ENCODE results near the gene TPX2.

DNA sequence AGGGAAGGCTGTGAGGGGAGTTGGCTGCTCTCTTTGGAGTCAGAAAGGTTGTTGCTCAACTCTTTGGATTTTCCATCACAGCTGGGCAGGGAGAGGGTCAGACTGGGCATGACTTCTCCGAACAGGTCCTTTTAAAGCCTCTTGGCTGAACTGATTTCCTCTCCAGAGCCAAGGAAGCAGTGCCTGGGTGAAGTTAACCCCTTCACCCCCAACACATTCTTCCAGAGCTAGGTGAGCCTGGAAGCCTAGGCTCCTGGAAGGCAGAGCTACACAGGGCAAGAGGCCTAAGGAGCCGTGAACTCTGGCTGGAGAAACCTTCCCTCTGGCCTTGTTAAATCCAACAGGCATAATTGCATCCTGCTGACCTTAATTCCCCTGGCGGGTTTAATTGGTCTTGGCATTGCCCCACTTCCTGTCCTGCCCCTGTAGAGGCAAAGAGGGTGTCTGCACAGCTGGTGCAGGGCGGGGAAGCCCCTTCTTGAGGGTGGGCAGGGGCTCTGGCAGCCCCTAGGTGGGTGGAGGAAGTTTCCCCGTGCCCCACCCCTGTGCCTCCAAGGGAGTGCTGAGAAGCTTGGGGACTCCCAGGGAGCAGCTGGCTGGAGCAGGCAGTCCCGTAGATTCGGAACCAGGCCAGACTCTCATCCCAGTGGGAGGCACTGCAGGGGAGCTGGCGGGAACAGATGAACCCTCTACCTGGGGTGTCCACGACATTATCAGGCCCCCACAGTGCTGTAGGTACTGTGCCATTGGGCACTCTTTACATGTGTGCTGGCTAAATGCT is 76.5 kb downstream of the TPX2 start:
- TF ChIP-seq, protein P1, sequence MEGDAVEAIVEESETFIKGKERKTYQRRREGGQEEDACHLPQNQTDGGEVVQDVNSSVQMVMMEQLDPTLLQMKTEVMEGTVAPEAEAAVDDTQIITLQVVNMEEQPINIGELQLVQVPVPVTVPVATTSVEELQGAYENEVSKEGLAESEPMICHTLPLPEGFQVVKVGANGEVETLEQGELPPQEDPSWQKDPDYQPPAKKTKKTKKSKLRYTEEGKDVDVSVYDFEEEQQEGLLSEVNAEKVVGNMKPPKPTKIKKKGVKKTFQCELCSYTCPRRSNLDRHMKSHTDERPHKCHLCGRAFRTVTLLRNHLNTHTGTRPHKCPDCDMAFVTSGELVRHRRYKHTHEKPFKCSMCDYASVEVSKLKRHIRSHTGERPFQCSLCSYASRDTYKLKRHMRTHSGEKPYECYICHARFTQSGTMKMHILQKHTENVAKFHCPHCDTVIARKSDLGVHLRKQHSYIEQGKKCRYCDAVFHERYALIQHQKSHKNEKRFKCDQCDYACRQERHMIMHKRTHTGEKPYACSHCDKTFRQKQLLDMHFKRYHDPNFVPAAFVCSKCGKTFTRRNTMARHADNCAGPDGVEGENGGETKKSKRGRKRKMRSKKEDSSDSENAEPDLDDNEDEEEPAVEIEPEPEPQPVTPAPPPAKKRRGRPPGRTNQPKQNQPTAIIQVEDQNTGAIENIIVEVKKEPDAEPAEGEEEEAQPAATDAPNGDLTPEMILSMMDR (IDR thresholded peaks at IDR 0.05; ENCODE audit: extremely low read depth in 1 of 2, insufficient read depth in 1 of 2, low read depth in 1 of 2, low read length in 2 of 2) = no peak
- no peak for TF ChIP-seq EZH2 (IDR thresholded peaks at IDR 0.05; ENCODE audit: borderline replicate concordance, low read depth, low read length, severe bottlenecking)
- no peak for TF ChIP-seq MYC (IDR thresholded peaks at IDR 0.05; ENCODE audit: low read depth, low read length)
- TF ChIP-seq POLR2AphosphoS5 (IDR thresholded peaks at IDR 0.05; ENCODE audit: insufficient read depth, low read depth, low read length) = no peak
- no peak for TF ChIP-seq POLR2A (IDR thresholded peaks at IDR 0.05; ENCODE audit: low read depth, low read length)

Measured in endothelial cell of umbilical vein (primary cell).